Right atrium auricular region (tissue), 2 donors: Measurements from ENCODE around the gene DOCK2. TPM values are rescaled to one million over a fixed set of nuclear protein-coding genes. Genes with fewer than 3 reads are reported as not detected.
"Not testable (repeated sequence)": the region's sequence is repeated elsewhere in the genome, so short reads cannot be mapped to it uniquely, and the experiment has no call there.

Experiments used
- DNase-seq: peaks from one replicate; pipeline ENCODE4 v3.0.0-alpha.2; 2019; ENCODE audit warnings: low spot score
- H3K27ac ChIP-seq, 2 donors: fragments of 200-600 bp; sonication (generic); 1 replicate in 1 of 2; 2 replicates in 1 of 2; pipeline ENCODE4 v1.5.1; 2016 to 2019
- H3K27me3 ChIP-seq, 2 donors: fragments of 200-600 bp; sonication (generic); one replicate each; pipeline versions ENCODE4 v1.5.1 to v1.6.0; 2017 to 2019
- H3K36me3 ChIP-seq: fragments of 200-600 bp; sonication (generic); one replicate; pipeline ENCODE4 v1.5.1; 2016
- H3K4me1 ChIP-seq, 2 donors: fragments of 200-600 bp; sonication (generic); one replicate each; pipeline versions ENCODE4 v1.5.1 to v1.6.0; 2017 to 2019
- H3K4me3 ChIP-seq, 2 donors: fragments of 200-600 bp; sonication (generic); 1 replicate in 1 of 2; 2 replicates in 1 of 2; pipeline ENCODE4 v1.5.1; 2017 to 2019; ENCODE audit warnings: mild to moderate bottlenecking in 1 of 2, moderate library complexity in 1 of 2
- H3K9me3 ChIP-seq, 2 donors: fragments of 200-600 bp; sonication (generic); one replicate each; pipeline ENCODE4 v1.5.1; 2019
- total RNA-seq, 2 donors: library from RNA; depleted of rRNA; stranded (reverse); fragments of >200 nt; gene quantifications; one replicate each; pipeline ENCODE4 v1.1.0, GENCODE V29; 2016
- TF ChIP-seq, protein P1 (sequence below), 2 donors: fragments of 200-600 bp; sonication (generic); IDR thresholded peaks; one replicate each; pipeline ENCODE4 v1.5.1; 2019; ENCODE audit warnings: antibody characterized with exemption in 2 of 2

DOCK2 gene
- total RNA-seq, 2 donors from 2014 or later, result 3.7 to 5.4 TPM

DNA sequence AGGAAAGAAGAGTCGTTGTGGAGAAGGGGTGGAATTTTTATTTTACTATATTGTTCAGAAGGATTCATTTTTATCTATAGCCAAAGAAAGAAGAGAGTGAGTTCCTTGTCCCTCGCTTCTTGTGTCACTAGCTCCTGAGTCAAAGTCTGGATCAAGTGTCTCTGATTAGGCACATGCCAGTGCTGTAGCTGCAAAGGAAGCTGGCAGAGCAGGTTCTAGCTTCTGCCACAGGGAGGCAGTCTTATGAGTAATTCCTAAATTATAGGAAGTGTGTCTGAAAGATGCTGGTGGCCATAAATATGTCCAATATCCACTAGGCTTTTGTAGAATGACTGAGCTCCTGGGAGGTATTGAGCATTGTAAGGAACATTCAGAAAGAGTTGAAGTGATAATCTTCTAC, 84.7 kb downstream of the DOCK2 start:
- Histone ChIP-seq H3K27ac (no peak overlapping the region), H3K36me3 (no peaks in the 10 kb centered on the region), H3K4me3 (no peak overlapping the region), H3K4me1 (no peaks in the 10 kb centered on the region), H3K27me3 (no peaks in the 10 kb centered on the region), H3K9me3 (no peaks in the 10 kb centered on the region)
- TF ChIP-seq, protein P1, sequence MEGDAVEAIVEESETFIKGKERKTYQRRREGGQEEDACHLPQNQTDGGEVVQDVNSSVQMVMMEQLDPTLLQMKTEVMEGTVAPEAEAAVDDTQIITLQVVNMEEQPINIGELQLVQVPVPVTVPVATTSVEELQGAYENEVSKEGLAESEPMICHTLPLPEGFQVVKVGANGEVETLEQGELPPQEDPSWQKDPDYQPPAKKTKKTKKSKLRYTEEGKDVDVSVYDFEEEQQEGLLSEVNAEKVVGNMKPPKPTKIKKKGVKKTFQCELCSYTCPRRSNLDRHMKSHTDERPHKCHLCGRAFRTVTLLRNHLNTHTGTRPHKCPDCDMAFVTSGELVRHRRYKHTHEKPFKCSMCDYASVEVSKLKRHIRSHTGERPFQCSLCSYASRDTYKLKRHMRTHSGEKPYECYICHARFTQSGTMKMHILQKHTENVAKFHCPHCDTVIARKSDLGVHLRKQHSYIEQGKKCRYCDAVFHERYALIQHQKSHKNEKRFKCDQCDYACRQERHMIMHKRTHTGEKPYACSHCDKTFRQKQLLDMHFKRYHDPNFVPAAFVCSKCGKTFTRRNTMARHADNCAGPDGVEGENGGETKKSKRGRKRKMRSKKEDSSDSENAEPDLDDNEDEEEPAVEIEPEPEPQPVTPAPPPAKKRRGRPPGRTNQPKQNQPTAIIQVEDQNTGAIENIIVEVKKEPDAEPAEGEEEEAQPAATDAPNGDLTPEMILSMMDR (IDR thresholded peaks at IDR 0.05), result no peak
- DNase-seq, result no peak

DNA sequence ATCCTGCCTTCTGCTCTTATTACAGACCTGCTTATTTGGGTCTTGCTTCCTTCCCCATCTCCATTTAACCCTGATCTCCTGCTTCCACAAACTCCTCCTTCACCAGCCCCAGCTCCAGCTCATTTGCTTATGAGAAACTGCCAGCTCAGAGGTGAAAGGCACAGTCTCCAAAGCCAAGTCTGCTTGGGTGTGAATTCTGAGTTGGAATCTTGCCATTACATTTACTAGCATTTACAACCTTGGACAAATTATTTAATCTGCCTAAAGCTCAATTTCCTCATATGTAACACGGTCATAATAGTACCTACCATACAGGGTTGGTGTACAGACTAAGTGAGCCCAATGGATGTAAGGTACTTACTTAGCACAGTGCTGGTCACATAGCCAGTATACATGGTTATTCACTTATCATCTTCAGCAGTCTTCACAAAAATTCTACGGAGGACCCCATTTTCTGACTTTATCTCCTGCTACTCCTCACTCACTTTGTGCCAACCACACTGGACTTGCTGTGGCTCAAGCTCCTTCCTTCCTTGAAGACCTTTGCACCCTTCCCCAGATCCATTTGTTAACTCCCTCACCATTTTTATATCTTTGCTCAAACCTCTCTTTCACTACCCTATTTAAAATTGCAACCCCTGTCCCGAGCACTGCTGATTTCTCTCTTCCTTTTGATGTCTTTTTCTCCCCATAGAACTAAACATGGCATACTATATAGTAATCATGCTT, 86.2 kb downstream of the DOCK2 start:
- TF ChIP-seq, protein P1 (IDR thresholded peaks at IDR 0.05), result no peak
- Histone ChIP-seq H3K4me3 (no peak overlapping the region), H3K27me3 (no peaks in the 10 kb centered on the region), H3K9me3 (no peaks in the 10 kb centered on the region), H3K4me1 (no peaks in the 10 kb centered on the region), H3K36me3 (no peaks in the 10 kb centered on the region), H3K27ac (no peak overlapping the region)
- DNase-seq, result no peak

- Histone ChIP-seq H3K27me3 (no peaks in the 10 kb centered on the region), H3K9me3 (no peaks in the 10 kb centered on the region), H3K4me3 (no peak overlapping the region), H3K4me1 (no peaks in the 10 kb centered on the region), H3K36me3 (no peaks in the 10 kb centered on the region), H3K27ac (no peak overlapping the region)
- DNase-seq, result no peak
- TF ChIP-seq, protein P1 (IDR thresholded peaks at IDR 0.05), result no peak
Observed at GRCh38 chr5:169724303-169725087, 87.4 kb downstream of the DOCK2 start.

GRCh38 chr5:169725665-169726064, 88.6 kb downstream of the DOCK2 start:
- not testable (repeated sequence) for H3K4me1 ChIP-seq, H3K27me3 ChIP-seq, H3K9me3 ChIP-seq, H3K4me3 ChIP-seq, DNase-seq, H3K27ac ChIP-seq, H3K36me3 ChIP-seq

DNA sequence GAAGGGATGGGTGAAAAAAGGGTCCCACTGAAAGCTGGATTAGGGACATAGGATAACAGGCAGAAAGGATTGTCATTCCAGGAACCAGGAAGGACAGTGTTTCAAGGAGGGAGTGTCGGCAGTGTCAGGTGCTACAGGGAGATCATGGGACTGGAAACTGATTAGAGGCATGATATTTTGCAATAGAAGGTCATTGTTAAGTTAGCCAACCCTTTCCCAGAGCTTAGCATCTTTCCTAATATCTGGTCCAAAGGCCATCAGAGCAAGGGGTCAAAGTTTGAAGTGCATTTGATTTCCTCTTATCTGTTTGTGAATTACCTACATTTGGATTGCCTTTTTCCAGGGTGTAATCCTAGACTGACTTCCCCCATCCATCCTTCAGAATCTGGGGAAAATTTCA, 91.3 kb downstream of the DOCK2 start:
- H3K36me3 ChIP-seq, result no peaks in the 10 kb centered on the region
- H3K4me1 ChIP-seq, result no peaks in the 10 kb centered on the region
- TF ChIP-seq, protein P1 (IDR thresholded peaks at IDR 0.05), result no peak
- no peak overlapping the region for H3K27ac ChIP-seq
- no peak overlapping the region for H3K4me3 ChIP-seq
- no peaks in the 10 kb centered on the region for H3K9me3 ChIP-seq
- no peaks in the 10 kb centered on the region for H3K27me3 ChIP-seq
- DNase-seq, result no peak

- no peak for DNase-seq
- H3K27ac ChIP-seq, result no peak overlapping the region
- H3K9me3 ChIP-seq, result no peaks in the 10 kb centered on the region
- H3K27me3 ChIP-seq, result no peaks in the 10 kb centered on the region
- H3K4me1 ChIP-seq, result no peaks in the 10 kb centered on the region
- TF ChIP-seq, protein P1 (IDR thresholded peaks at IDR 0.05), result no peak
- no peak overlapping the region for H3K4me3 ChIP-seq
- H3K36me3 ChIP-seq, result no peaks in the 10 kb centered on the region
Observed at GRCh38 chr5:169731221-169731620, 94.1 kb downstream of the DOCK2 start.
